NCI-H2196 treated with DMSO at 0.1 percent for 48 hours (cell line): Measurements from ENCODE around the gene ACOX3.
"Not testable (repeated sequence)": the region's sequence is repeated elsewhere in the genome, so short reads cannot be mapped to it uniquely, and the experiment has no call there.

Source experiments
- DNase-seq: peaks from one replicate; lab custom pipeline; 2025; ENCODE audit not compliant: unreplicated experiment; lab: John Stamatoyannopoulos, UW

The ACOX3 gene

GRCh38 chr4:8342651-8343261, 97.8 kb downstream of the ACOX3 start:
- no peak for DNase-seq

- no peak for DNase-seq
Observed at GRCh38 chr4:8341691-8342090, 98.8 kb downstream of the ACOX3 start.

- DNase-seq = not testable (repeated sequence)
Observed at GRCh38 chr4:8341281-8341680, 99.2 kb downstream of the ACOX3 start.

- no peak for DNase-seq
Observed at GRCh38 chr4:8340781-8341241, 99.7 kb downstream of the ACOX3 start.

- no peak for DNase-seq
Observed at GRCh38 chr4:8338351-8338961, 102.1 kb downstream of the ACOX3 start.

DNA sequence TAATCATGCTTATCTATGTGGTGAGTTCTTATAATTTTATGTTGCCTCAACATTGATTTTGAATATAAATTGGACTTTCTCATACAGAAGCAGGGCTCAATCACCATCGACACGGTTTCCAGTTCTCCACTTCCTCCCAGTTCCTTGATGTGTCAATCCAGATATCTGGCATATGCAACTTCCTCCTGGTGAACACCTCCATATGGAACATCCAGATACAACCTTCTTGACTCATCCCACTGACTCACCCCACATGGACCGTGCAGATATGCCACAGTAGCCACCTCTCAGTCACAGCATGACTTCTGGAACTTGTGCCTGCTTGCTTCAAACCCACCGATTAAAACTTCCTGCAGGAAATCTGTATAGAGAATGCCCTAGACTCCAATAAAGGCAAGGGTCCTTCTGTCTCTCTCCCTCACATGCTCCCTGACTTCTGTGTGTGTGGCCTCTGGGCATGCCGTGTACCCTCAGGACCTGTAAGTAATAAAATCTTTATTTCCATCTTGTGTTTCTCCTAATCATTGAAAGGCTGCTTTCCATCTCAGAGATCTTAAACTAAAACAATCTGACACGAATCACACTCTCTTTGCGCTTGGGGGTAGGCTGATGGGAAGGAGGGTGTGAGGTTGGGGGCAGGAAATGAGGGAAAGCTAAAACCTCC, 104.0 kb downstream of the ACOX3 start:
- DNase-seq = no peak

DNA sequence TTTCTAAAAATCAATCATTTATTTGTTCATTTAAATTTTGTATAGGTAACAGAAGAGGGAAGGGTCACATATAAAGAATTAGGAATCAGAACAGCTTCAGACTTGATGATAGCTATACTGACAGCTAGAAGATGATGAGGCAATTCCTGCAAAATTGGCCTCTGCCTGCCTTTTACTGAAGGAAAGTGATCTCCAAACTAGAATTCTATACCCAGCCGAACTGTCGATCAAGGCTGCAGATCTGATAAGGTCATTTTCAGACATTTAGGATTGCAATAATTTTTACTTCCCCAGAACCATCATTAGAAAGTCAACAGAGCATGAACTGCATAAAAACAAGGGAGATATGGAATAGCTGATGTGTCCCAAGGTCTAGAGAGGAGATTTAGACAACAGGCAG, 104.7 kb downstream of the ACOX3 start:
- DNase-seq = no peak

DNA sequence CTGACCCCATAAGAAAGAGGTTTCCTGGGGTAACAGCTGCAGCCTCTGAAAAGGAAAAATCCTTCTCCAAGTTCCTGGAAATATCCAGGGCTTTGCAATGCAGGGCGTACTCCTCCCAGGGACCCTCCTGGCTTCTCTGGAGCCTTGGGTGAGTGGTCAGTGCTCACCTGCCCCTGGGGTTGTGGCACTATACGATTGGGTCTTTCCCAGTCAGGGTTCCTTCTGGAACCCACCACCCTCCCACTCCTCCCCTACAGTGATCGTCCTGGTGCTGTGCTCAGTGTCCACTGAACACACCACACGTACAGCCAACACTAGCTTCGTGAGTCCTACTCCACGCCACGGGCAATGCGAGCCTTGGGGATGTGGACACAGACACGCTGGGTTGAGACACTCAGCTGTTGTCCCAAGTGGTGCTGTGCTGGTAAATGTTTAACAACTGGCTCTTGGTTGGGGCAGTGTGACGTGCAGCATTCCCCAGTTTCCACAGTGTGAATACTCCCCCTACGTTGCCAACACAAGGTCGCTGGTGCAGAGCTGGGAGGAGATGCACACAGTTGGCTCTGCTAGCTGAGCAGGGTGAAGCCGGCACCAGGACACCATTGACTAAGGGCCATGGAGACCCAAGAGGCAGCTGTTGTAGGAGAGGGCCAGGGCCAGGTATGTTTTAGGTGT, 105.6 kb downstream of the ACOX3 start:
- DNase-seq = no peak

DNA sequence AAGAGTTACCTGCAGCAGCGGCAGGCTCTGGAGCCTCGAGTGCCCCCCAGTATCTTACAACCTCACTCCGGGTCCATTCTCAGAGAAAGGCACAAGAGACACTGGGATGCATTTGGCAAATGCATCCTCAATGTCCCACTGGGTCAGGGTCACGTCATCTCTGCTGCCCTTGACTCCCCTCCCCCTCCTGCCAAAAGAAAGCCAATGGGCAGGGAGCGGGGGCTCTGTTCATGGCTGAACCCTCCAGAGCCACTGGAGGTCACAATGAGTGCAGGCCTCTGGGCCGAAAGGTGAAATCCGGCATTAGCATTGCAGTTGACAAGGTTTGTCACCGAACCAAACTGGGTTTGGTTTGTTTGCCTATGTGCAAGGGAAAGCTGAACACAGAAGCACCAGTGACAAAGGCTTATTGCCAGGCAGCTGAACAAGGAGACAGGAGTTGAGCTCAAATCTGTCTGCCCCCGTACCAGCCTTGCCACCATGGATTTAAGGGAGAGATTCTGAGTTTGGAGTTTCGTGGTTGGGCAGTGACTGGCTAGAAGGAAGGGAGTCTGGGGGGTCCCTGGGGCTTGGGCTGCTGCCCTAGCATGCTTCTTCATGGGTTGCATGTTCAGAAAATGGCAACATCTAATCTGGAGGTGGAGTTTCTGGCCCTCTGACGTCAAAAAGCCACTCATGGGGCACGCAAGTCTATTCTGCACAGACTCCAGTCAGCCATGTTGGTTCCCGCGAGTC, 106.6 kb downstream of the ACOX3 start:
- no peak for DNase-seq

GRCh38 chr4:8332891-8333331, 107.6 kb downstream of the ACOX3 start:
- DNase-seq = no peak

DNA sequence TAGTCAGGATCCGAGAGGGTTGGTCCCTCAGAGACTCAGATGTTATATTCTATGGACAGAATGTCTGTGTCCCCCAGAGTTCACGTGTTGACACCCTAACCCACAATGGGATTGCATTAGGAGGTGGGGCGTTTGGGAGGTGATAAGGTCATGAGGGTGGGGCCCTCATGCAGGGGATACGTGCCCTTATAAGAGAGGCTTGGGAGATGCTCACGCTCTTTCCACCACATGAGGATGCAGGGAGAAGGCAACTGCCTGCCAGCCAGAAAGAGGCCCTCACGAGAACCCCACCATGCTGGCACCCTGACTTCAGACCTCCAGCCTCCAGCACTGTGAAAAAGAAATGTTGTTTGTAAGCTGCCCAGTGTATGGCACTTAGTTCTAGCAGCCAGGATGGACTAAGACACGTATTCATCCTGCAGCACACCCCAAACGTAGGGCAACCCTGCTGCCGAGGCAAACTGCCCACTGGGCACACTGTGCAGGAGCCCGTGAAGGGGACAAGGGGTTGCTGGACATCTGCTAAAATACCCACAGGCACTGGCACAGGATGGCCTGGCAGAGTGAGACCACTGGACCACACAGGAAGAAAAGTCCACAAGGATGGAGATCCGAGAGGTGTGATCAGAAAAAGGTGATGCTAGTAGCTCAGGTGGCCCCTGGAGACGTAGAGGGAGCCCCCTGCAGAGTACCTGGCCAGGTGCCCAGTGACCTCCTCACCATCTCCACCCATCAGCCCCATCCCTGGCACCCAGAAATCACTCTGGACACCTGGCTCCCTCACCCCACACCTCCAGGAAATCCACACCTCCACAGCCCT, 108.3 kb downstream of the ACOX3 start:
- no peak for DNase-seq

DNA sequence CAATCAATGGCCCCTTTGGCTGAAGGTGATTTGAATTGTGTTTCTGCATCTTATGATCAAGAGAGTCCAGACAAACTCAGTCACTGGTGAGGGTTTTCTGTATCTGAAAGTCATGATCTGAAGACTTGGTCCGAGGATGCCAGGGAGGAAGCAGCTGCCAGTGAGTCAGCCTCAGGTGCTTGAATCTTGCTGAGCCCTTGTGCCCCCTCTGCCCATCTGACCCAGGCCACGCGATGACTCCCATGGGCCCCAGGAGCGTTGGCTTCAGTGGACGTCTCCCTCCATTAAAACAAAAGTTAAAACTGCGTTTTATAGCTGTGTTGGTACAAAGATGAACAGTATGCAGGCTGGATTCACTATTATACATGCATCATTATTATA, 109.0 kb downstream of the ACOX3 start:
- no peak for DNase-seq

GRCh38 chr4:8330821-8331574, 109.5 kb downstream of the ACOX3 start:
- no peak for DNase-seq

GRCh38 chr4:8329859-8330761, 110.4 kb downstream of the ACOX3 start:
- no peak for DNase-seq

- no peak for DNase-seq
Observed at GRCh38 chr4:8329560-8329858, 111.0 kb downstream of the ACOX3 start.

DNA sequence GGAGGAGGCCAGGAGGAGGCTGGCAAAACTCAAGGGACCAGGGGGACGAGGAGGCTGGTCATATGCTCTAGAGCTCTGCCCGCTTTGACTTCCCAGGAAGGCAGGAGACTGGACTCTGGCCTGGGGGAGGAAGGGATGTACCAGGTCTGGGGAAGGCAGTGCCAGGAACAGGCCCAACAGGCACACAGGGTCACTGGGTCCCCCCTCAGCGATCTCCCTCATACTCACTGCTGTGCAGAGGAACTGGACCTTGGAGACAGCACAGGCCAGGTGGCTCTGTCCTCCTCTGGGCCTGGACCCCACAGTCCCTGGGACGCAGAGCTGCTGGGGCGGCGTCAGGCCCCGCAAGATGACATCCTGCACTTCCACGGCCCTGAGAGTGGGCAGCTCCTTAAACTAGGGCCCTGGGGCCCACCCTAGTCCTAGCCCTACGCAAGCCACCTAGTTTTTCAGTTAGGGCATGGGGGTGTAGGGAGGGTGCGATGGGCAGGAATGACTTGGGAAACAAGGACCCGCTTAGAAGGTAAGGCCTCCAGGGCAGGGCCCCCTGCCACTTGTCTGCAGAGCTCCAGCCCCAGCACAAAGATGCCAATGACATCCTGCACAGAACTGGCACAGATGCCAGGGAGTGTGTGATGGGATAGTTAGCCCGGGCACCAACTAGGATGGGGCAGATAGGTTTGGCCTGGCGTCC, 111.5 kb downstream of the ACOX3 start:
- DNase-seq = no peak

DNA sequence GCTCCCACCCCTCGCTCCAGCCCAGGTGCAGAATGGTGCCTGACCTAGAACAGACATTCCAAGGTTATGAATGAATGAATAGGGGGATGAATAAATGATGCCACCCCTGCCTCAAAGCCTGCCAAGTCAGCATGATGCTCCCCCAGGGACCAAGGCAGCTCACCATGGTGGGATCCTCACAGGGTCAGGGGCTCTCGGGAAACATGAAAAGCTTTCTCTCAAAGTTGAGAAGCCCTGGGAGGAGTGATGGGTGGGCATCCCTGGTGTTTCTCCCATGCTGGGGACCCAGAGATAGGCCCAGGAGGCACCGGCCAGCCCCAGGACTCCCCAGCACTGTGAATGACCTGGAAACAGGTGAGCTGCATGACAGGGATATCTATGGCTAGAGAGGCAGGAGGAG, 112.1 kb downstream of the ACOX3 start:
- no peak for DNase-seq

- no peak for DNase-seq
Observed at GRCh38 chr4:8326206-8326605, 114.3 kb downstream of the ACOX3 start.
